Stomach (tissue), 4 donors: ENCODE data around the gene PABPC1L2B.
"Not testable (repeated sequence)": the region's sequence is repeated elsewhere in the genome, so short reads cannot be mapped to it uniquely, and the experiment has no call there.

Source experiments
- EP300 ChIP-seq: sonication (generic); formaldehyde crosslinking; IDR thresholded peaks from one replicate; pipeline ENCODE4 v1.6.1; 2017; ENCODE audit warnings: antibody characterized with exemption
- POLR2A ChIP-seq, 4 donors: fragments of 450-650 bp; IDR thresholded peaks; one replicate each; pipeline ENCODE4 v1.6.1; 2016; ENCODE audit warnings: antibody characterized with exemption in 4 of 4, control low read depth in 2 of 4, mild to moderate bottlenecking in 1 of 4, moderate library complexity in 1 of 4
- POLR2AphosphoS5 ChIP-seq, 3 donors: sonication (generic); formaldehyde crosslinking; IDR thresholded peaks; one replicate each; pipeline ENCODE4 v1.6.1; 2016; ENCODE audit warnings: antibody characterized with exemption in 3 of 3
- TF ChIP-seq, protein P1 (sequence below), 7 experiments: fragments of 450-650 bp in 4 of 7; fragments of 200-600 bp in 3 of 7; sonication (generic) in 3 of 7; IDR thresholded peaks; one replicate each; pipeline ENCODE4 v1.5.1; 2016 to 2019; ENCODE audit warnings: antibody characterized with exemption in 7 of 7, control low read depth in 2 of 7, mild to moderate bottlenecking in 1 of 7

DNA sequence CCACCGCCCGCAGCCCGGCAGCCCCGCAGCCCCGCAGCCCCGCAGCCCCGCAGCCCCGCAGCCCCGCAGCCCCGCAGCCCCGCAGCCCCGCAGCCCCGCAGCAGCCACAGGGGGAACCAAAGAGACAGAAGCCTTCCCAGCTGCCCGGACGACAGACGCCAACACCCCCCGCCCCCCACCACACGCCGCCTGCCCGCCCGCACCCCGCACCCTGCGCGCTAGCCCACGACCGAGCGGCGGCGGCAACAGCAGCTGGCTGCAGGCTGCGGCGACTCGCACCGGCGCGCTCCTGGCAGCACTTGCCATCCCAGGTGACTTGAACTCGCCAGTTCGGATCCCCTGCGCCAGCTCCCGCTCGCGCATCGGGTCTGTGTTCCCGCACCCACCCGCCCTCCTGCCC, at the start of gene PABPC1L2B:
- TF ChIP-seq POLR2AphosphoS5 (IDR thresholded peaks at IDR 0.05); POLR2A (IDR thresholded peaks at IDR 0.05); EP300: not testable (repeated sequence)
- TF ChIP-seq, protein P1, sequence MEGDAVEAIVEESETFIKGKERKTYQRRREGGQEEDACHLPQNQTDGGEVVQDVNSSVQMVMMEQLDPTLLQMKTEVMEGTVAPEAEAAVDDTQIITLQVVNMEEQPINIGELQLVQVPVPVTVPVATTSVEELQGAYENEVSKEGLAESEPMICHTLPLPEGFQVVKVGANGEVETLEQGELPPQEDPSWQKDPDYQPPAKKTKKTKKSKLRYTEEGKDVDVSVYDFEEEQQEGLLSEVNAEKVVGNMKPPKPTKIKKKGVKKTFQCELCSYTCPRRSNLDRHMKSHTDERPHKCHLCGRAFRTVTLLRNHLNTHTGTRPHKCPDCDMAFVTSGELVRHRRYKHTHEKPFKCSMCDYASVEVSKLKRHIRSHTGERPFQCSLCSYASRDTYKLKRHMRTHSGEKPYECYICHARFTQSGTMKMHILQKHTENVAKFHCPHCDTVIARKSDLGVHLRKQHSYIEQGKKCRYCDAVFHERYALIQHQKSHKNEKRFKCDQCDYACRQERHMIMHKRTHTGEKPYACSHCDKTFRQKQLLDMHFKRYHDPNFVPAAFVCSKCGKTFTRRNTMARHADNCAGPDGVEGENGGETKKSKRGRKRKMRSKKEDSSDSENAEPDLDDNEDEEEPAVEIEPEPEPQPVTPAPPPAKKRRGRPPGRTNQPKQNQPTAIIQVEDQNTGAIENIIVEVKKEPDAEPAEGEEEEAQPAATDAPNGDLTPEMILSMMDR (IDR thresholded peaks at IDR 0.05): not testable (repeated sequence)
